Activated CD4-positive, CD25-positive, alpha-beta regulatory T cell (primary cell): Measurements from ENCODE around the gene RUFY3.
"Not testable (repeated sequence)": the region's sequence is repeated elsewhere in the genome, so short reads cannot be mapped to it uniquely, and the experiment has no call there.

ENCODE experiments used
- DNase-seq, 4 experiments: peaks; one replicate each; lab custom pipeline; 2025; lab: John Stamatoyannopoulos, UW

The RUFY3 gene, protein sequence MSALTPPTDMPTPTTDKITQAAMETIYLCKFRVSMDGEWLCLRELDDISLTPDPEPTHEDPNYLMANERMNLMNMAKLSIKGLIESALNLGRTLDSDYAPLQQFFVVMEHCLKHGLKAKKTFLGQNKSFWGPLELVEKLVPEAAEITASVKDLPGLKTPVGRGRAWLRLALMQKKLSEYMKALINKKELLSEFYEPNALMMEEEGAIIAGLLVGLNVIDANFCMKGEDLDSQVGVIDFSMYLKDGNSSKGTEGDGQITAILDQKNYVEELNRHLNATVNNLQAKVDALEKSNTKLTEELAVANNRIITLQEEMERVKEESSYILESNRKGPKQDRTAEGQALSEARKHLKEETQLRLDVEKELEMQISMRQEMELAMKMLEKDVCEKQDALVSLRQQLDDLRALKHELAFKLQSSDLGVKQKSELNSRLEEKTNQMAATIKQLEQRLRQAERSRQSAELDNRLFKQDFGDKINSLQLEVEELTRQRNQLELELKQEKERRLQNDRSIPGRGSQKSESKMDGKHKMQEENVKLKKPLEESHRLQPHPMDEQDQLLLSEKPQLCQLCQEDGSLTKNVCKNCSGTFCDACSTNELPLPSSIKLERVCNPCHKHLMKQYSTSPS

DNA sequence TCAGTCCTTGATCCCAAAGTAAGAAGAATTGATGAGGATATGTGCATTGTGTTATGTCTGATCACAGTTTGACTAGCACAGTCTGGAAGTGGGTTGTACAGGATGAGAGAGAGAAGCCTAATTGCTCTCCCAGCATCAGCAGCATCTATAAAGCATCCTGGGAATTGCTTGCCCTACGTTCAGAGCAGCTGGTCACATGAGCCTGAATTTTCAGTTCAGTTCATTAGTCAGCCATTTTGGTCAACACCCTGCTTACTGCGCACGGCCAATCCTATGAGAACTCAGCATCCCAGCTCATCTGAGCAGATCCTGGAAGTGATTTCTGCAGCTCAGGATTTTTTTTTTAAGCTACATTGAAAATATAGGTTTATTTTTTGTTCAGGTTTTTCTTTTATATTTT is at the start of gene RUFY3:
RUFY3 (plus strand) TSS at position 218 of the 400 bp plus-strand sequence. CDS start 610 bp downstream, outside the sequence.
- DNase-seq, result no peak

DNA sequence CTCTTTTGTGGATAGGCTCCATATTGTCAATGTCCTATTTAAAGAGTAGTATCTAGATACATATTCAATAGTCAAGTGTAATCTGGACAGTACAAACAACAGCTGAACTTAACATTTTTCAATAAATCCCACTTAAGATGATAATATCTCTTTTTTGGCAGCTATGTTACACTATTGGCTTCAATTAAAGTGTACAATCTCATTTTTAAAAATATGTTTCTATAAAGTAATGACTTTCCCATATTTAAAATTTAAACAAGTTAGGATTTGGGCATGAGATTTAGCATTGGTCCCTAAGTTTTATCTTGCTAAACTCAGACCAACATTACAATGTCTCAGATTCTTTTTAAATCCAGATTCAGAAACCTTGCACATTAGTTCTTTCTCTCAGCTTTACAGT is 47.6 kb upstream of the RUFY3 start:
- no peak for DNase-seq

DNA sequence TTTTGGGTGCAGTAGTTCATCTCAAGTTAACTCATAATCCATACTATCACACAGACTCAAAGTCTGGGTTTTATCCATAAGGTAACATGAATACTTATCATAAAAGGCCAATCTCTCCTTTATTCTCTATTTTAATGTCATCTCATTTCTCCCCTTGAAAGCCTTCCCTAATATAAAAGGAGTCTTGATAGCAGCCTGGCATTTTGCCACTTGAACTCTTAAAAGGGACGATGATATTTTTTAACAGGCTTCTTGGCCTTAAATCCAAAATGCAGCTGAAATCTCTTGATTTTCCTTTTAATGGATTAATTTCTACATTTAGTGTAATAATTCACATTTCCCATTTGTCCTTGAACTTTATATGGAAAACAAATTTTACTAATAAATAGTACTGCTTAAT is 47.0 kb upstream of the RUFY3 start:
- DNase-seq, result no peak

DNA sequence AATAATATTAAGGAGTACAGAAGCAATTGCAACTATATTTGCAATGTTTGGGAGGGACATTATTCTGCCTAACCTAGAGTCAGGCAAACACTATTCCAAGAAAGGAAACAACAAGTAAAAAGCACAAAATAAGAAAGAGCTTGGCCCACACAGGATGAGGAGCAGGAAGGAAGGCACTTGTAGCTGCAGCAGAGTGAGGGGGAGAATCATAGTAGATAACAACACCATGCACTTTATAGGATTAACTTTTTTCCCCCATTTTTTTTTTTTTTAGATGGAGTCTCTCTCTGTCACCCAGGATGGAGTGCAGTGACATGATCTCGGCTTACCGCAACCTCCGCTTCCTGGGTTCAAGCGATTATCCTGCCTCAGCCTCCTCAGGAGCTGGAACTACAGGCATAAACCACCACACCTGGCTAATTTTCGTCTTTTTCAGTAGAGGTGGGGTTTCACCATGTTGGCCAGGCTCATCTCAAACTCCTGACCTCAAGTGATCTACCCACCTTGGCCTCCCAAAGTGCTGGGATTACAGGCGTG is 45.1 kb upstream of the RUFY3 start:
- no peak for DNase-seq

DNA sequence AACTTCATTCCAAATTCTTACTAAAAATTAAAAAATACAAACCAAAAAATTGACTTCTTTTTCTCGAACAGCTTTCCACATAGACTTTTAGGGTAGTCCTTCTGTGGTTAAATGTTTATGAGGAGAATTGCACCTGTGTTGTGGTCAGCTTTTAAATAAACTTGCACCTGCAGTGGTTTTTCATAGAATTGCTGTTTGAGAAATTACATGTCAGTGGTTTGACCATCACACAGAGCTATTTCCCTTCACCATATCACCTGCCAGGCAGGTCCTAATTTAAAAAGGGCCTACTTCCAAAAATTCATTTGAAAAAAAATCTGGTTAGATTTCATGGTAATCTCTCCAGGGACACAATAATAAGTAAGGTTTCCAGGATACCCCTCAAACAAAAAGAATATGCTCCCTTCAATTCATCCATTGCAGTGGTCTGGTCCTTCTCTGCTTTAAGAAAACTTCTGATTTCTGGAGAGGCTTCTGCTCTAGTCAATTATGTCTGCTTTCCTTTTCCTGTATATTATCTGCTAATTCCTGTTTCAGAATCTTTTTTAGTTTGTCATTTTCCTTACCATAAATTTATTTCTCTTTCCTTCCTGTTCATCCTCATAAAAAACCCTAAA is 43.3 kb upstream of the RUFY3 start:
- no peak for DNase-seq

DNA sequence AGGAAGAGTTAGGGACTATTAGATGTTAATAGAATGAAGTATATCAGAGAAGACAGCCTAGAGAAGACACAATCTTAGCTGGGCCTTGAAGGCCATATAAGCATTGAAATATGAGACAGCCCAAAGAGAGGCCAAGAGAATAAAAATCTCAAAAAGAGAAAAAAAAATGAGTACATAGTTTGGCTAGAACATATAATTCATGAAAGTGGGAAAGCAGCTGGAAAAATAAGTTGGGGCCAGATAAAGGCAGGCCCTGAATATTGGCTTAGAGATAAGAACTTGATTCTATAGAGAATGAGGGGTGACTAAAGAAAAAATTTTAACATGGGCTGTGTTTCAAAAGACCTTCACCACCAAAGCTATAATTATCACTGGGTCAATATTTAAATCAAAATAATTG is 40.8 kb upstream of the RUFY3 start:
- DNase-seq, result no peak

DNA sequence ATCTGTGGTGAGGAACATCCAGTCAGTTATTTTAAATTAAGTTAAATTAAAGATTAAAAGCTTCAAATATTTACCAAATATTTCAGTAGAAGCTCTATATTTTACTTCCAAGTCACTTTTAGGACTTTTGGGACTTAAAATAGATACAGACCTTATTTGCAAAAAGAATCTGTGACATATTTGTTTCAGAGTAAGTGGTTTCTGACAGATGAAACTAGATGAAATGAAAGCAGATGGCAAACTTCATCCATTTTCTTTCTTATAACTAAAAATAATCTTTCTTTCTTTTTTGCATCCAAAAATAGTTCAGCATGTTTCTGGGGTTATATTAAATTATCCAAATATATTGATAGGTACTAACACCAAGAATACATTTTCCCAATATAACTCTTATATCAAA is 40.1 kb upstream of the RUFY3 start:
- DNase-seq, result no peak

DNA sequence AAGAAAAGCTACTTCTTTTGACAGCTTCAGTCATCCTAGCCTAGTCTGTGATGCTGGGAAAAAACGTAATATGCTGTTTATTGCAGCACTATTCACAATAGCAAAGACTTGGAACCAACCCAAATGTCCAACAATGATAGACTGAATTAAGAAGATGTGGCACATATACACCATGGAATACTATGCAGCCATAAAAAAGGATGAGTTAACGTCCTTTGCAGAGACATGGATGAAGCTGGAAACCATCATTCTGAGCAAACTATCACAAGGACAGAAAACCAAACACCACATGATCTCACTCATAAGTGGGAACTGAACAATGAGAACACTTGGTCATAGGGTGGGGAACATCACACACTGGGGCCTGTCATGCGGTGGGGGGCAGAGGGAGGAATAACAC is 39.6 kb upstream of the RUFY3 start:
- DNase-seq, result not testable (repeated sequence)

DNA sequence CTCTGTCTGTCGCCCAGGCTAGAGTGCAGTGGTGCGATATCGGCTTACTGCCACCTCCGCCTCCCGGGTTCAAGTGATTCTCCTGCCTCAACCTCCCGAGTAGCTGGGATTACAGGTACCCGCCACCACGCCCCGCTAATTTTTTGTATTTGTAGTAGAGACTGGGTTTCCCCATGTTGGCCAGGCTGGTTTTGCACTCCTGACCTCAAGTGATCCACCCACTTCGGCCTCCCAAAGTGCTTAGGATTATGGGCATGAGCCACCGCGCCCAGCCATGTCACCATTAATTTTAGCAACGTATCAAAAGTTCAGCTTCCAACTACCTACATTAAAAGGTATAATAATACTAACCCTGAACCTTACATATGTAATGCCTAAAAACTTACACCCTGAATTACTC is 34.4 kb upstream of the RUFY3 start:
- DNase-seq, result peak in 1 of 4 experiments; percentile 4

DNA sequence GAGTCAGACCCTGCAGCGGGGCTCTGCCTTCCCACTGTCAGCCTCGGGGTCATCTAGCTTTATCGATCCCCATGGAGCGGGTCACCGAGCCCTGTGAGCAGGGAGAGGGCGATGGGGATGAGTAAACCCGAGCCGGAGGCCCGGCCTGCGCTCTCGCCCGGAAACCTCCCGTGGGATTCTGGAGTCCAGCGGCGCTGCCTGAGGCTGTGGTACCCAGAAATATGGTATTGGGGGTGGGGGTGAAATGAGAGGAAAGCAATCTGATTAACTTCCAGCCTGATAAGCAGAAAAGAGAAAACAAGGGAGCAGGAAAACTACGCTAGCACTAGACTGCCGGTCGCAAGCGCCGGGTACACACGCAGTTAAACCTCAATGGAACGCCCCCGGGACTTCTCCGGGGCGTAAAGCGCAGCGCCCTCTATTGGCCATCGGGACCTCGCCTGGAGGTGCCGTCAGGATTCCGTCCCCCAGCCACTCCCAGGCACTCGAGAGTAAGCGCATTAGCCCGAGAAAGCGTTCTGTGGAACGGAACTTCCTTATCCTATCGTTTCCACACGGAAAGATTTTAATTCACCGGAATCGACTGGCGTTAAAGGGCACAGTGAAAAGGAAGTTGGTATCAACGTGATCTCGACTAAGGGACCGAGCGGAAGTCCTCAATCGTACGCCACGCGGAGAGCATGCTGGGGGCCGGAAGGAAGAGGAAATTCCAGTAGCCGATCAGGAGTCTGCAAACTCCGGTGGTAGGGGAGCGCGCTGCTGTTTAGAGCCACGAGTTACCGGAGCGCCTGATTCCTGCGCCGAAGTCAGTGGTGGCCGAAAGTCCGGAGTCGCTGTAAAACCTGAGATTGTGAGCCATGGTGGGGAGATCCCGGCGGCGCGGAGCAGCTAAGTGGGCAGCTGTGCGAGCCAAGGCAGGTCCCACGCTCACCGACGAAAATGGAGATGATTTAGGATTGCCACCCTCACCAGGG is 33.7 kb upstream of the RUFY3 start, which contains the start of gene UTP3:
UTP3 (plus strand) TSS at position 712 of the 974 bp plus-strand sequence; CDS start at position 858, 146 bp downstream.
- peak; percentile 79 to 89 (median 82) for DNase-seq

DNA sequence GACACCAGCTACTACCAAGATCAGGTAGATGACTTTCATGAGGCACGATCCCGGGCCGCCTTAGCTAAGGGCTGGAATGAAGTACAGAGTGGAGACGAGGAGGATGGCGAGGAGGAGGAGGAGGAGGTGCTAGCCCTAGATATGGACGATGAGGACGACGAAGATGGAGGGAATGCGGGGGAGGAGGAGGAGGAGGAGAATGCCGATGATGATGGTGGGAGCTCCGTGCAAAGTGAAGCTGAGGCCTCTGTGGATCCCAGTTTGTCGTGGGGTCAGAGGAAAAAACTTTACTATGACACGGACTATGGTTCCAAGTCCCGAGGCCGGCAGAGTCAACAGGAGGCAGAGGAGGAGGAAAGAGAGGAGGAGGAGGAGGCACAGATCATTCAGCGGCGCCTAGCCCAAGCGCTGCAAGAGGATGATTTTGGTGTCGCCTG is 33.0 kb upstream of the RUFY3 start:
- DNase-seq, result no peak

DNA sequence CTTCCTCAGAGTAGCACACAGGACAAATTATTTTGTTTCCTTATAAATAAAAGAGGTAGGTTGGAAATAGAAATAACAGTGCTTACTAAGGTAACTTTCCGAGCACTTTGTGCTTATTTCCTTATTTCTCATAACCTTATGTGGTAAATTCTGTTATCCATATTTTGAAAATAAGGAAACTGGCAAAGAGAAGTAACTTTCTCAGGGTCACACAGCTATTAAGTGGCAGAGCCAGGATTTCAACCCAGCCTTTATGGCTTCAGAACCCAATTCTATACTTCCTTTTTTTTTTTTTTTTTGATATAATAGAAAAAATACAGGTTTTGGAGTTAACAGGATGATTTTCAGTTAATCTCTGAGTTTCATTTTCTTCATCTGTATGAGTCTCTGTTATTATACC is 30.1 kb upstream of the RUFY3 start:
- DNase-seq, result no peak

DNA sequence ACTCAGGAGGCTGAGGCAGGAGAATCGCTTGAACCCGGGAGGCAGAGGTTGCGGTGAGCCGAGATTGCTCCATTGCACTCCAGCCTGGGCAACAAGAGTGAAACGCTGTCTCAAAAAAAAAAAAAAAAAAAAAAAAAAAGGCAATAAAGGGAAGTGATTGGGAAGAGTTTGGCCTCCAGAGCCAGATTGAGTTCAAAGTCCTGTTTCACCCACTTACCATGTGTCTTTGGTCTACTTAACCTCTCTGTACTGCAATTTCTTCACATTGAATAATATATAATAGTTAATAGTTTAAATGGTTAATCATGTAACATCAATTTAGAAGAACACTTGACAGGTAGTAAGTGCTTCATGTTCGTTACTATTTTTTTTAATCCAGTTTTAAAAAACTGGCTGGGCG is 27.1 kb upstream of the RUFY3 start:
- DNase-seq, result not testable (repeated sequence)

DNA sequence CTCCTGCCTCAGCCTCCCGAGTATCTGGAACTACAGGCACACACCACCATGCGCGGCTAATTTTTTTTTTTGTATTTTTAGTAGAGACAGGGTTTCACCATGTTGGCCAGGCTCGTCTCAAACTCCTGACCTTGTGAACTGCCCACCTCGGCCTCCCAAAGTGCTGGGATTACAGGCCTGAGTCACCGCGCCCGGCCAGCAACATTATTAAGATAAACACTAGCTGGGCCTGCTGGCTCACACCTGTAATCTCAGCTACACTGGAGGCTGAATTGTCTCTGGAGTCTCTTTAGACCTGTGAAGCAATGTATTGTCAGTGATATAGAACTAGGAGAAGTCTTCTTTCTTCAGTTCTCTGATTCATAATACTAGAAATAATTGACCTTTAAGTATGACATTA is 23.3 kb upstream of the RUFY3 start:
- DNase-seq, result not testable (repeated sequence)

DNA sequence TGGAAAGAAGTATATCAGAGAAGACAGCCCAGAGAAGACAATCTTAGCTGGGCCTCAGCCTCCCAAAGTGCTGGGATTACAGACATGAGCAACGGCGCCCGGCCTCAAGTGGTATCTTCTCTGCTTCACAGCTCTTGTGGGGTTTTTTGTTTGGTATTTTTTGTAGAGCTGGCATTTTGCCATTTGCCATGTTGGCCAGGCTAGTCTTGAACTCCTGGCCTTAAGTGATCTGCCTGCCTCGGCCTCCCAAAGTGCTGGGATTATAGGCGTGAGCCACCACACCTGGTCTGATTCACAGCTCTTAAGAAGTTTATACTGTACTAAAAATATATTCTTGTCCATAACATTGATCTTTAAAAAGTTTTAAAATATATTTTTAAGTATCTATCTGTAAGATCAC is 21.1 kb upstream of the RUFY3 start:
- no peak for DNase-seq

DNA sequence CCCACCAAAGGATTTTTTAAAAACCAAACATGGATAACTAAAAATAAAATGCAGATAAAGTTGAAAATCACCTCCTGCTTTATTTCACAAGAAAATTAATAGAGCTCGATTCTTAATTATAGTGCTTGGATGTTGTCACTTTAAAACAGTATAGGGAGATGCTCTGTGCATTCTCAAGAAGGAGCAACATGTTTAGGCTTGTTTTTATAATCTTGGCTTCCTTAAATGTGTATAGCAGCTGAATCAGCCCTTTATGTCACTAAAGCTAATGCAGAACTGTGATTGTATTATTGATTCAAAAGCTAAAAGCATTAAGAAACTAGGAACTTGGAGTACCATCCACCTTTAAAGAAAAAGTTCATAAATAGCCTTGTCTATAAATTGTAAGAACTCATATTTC is 20.5 kb upstream of the RUFY3 start:
- DNase-seq, result no peak

DNA sequence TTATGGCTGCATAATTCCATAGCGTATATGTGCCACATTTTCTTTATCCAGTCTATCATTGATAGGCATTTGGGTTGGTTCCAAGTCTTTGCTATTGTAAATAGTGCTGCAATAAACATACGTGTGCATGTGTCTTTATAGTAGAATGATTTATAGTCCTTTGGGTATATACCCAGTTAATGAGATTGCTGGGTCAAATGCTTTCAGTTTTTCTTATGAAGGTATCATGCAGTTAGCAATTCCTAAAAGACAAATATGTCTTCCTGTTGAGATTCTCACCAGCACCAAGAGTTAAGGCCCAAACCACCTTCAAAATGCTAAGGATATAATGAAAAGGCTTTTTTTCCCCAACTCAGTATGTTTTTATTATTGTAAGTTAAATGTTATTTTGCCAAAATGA is 19.2 kb upstream of the RUFY3 start:
- not testable (repeated sequence) for DNase-seq

DNA sequence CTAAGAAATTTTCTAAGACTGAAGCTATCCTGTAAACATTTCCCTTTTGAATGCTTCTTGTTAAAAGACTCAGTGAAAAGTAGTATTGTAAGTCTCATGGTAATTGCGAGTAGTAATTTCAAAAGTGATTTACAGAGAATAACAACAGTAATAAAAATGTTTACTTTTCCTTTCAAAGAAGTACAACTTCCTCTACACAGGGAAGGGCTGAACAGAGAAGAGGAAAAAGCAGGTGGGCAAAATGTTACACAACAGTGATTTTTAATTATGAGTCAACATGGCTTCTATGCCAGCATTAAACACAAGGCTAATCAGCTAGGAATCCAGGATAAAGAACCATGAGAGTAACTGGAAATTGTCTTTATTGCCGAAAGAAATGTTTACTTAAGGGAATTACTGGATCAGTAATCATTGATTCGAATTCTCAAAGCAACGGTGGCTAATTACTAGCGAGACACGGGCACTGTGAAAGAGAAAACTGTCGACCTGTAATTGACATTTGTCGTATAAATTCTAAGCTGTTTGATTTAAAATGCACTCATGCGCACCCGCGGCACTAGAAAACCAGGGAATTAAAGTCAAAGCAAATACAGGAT is 18.0 kb upstream of the RUFY3 start:
- DNase-seq, result no peak

DNA sequence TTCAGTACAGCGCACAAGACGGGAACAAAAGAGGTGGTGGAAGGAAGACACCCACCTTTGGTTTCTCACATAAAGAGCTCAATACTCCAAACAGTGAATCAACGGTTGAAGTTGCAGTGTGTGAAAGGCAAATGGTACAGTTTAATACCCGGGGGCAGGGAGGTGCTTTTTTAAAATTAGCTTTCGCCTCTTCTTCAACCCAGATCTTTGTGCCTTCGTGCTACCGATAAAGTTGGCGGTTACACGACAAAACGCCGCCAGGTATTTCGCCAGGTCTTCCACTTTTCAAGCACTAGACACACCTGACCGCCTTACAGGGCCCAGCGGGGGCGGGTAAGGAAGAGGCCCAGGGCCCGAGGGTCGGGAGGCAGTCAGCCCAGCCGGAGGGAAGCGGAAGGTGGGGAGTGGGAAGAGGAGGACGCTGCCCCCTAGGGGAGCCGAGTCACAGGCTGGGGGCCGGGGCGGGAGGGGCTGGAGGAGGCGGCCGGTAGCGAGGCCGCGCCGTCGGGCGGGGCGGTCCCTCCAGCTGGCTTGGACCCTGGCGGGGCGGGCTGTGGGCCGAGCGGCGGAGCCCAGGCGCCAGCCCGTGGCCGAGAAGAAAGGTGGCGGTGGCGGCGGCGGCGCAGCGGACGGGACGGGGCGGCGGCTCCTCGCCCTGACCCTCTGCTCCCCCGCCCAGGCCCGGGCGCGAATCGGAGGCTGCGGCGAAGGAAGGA is 17.4 kb upstream of the RUFY3 start:
- peak; percentile 12 to 24 (median 18) for DNase-seq

DNA sequence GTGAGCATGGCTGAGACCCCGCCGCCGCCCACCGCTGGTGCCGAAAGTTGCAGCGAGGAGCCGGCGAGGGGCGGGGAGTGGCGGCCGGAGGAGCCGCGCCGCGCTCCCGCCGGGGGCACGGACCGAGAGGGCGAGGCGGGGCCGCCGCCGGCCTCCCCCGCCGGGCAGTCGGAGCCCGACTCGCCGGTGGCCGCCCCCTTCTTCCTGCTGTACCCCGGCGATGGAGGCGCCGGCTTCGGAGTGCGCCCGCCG is 16.9 kb upstream of the RUFY3 start:
- DNase-seq, result no peak
